Parathyroid adenoma (tissue), 2 donors: ENCODE measurements around the gene TMEM150A.

Source experiments
- H2AFZ ChIP-seq: fragments of 300-600 bp; sonication (generic); one replicate; pipeline ENCODE4 v1.7.0; 2017; ENCODE audit warnings: antibody characterized with exemption, mild to moderate bottlenecking
- H3K27ac ChIP-seq: fragments of 300-600 bp; sonication (generic); one replicate; pipeline ENCODE4 v1.7.0; 2017
- H3K27me3 ChIP-seq: fragments of 300-600 bp; sonication (generic); one replicate; pipeline ENCODE4 v1.7.0; 2017; ENCODE audit warnings: low read length; ENCODE audit not compliant: control insufficient read depth, insufficient read depth
- H3K36me3 ChIP-seq: fragments of 300-600 bp; sonication (generic); one replicate; pipeline ENCODE4 v1.7.0; 2017; ENCODE audit warnings: low read length; ENCODE audit not compliant: control insufficient read depth, insufficient read depth
- H3K4me1 ChIP-seq: fragments of 300-600 bp; sonication (generic); one replicate; pipeline ENCODE4 v1.7.0; 2017; ENCODE audit warnings: control low read depth
- H3K4me2 ChIP-seq: fragments of 300-600 bp; sonication (generic); one replicate; pipeline ENCODE4 v1.7.0; 2017; ENCODE audit warnings: low read length
- H3K4me3 ChIP-seq: fragments of 300-600 bp; sonication (generic); one replicate; pipeline ENCODE4 v1.7.0; 2017; ENCODE audit warnings: low read depth, low read length
- H3K79me2 ChIP-seq: fragments of 300-600 bp; sonication (generic); one replicate; pipeline ENCODE4 v1.7.0; 2017; ENCODE audit warnings: control low read depth
- H3K9ac ChIP-seq: fragments of 300-600 bp; sonication (generic); one replicate; pipeline ENCODE4 v1.7.0; 2017; ENCODE audit warnings: mild to moderate bottlenecking
- H3K9me3 ChIP-seq: fragments of 300-600 bp; sonication (generic); one replicate; pipeline ENCODE4 v1.7.0; 2017; ENCODE audit warnings: low read length; ENCODE audit not compliant: control insufficient read depth
- TF ChIP-seq, protein P1 (sequence below): fragments of 300-600 bp; sonication (generic); IDR thresholded peaks from one replicate; pipeline ENCODE4 v1.7.0; 2017; ENCODE audit warnings: antibody characterized with exemption, mild to moderate bottlenecking
- donor health status: primary hyperparathyroidism.

TMEM150A gene

DNA sequence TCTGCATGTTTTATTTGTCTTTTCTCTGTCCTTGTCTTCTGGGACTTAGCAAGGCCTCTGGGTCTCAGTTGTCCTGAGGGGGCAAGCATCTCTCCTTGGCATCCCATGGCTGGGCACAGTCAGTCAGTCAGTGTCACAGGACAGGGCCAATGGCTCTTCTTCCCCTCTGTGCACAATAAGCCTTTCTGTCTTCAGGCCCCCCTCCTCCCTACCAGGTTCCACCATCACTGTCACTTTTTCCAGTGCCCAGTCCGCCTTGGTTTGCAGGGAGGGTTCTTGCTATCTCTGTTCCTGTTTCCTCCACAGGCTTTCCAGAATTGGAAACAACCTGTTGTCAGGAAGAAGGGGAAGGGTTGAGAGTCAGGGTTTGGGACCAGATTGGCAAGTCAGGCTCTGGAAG, 20.0 kb downstream of the TMEM150A start:
- H3K79me2 ChIP-seq, result peaks cover 4% of the 10 kb centered on the region
- H3K9me3 ChIP-seq, result no peaks in the 10 kb centered on the region
- no peak overlapping the region for H3K27ac ChIP-seq
- no peaks in the 10 kb centered on the region for H3K36me3 ChIP-seq
- no peak overlapping the region for H3K4me3 ChIP-seq
- H2AFZ ChIP-seq, result no peak overlapping the region
- H3K4me1 ChIP-seq, result peaks cover 12% of the 10 kb centered on the region
- no peak overlapping the region for H3K4me2 ChIP-seq
- TF ChIP-seq, protein P1, sequence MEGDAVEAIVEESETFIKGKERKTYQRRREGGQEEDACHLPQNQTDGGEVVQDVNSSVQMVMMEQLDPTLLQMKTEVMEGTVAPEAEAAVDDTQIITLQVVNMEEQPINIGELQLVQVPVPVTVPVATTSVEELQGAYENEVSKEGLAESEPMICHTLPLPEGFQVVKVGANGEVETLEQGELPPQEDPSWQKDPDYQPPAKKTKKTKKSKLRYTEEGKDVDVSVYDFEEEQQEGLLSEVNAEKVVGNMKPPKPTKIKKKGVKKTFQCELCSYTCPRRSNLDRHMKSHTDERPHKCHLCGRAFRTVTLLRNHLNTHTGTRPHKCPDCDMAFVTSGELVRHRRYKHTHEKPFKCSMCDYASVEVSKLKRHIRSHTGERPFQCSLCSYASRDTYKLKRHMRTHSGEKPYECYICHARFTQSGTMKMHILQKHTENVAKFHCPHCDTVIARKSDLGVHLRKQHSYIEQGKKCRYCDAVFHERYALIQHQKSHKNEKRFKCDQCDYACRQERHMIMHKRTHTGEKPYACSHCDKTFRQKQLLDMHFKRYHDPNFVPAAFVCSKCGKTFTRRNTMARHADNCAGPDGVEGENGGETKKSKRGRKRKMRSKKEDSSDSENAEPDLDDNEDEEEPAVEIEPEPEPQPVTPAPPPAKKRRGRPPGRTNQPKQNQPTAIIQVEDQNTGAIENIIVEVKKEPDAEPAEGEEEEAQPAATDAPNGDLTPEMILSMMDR, result no peak
- H3K27me3 ChIP-seq, result no peaks in the 10 kb centered on the region
- no peak overlapping the region for H3K9ac ChIP-seq

DNA sequence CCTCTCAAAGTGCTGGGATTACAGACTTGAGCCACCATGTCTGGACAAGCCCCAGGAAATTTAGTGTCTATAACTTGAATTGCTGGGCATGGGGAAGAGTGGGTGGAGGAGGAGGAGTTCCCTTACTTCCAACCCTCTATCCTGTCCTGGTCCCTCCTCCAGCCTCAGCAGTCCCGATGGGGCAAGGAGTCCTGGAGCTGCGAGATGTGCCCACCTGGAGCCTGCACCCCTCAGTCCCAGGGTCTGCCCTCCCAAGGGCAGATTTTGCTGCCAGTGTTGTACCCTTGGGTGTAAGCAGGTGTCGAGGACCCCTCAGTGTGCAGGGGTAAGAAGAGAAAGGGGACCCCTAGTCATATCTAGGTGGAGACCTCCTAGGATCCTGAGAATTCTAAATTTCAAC, 22.3 kb downstream of the TMEM150A start:
- no peak overlapping the region for H3K4me3 ChIP-seq
- H3K27ac ChIP-seq, result no peak overlapping the region
- H2AFZ ChIP-seq, result no peak overlapping the region
- TF ChIP-seq, protein P1, result no peak
- H3K36me3 ChIP-seq, result no peaks in the 10 kb centered on the region
- H3K9me3 ChIP-seq, result no peaks in the 10 kb centered on the region
- H3K9ac ChIP-seq, result no peak overlapping the region
- peaks cover 19% of the 10 kb centered on the region for H3K4me1 ChIP-seq
- H3K27me3 ChIP-seq, result no peaks in the 10 kb centered on the region
- H3K79me2 ChIP-seq, result peaks cover 4% of the 10 kb centered on the region
- no peak overlapping the region for H3K4me2 ChIP-seq

DNA sequence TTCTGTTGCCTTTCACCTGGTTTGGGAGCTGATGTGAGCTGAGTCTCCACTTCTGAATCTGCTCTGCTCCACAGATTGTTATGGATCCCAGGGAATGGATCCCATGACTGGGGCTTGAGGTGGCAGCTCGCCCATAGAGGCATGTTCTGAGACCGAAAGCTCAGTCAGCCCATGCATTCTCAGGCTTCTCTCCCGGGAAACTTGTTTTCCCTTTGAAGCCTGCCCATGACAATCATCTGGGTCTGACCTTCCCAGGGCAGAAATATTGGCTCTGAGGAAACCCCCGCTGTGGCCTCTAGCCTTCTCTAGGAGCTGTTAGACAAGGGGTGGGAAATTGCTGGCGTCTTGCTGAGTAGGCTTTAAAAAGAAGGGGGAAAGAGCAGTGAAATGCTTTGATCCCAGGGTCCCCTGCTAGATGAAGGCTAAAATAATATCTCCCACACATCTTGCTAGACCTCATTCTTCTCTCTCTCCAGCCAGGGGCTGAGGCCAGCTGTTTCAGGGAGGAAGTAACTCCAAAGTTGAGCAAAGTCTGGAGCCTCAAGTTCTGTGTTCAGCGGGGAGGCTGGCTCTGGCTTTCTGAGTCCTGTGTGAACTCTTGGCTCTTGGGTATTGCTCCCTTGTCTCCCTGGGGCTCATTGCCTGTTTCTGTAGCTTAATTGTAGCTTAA, 23.1 kb downstream of the TMEM150A start:
- no peak overlapping the region for H2AFZ ChIP-seq
- H3K4me2 ChIP-seq, result peak overlapping the region; percentile 69
- no peak overlapping the region for H3K9ac ChIP-seq
- H3K4me3 ChIP-seq, result peak overlapping the region; percentile 60
- no peaks in the 10 kb centered on the region for H3K9me3 ChIP-seq
- H3K27ac ChIP-seq, result peak overlapping the region; percentile 88
- no peaks in the 10 kb centered on the region for H3K36me3 ChIP-seq
- TF ChIP-seq, protein P1, result no peak
- H3K4me1 ChIP-seq, result peaks cover 15% of the 10 kb centered on the region
- no peaks in the 10 kb centered on the region for H3K27me3 ChIP-seq
- peaks cover 4% of the 10 kb centered on the region for H3K79me2 ChIP-seq

DNA sequence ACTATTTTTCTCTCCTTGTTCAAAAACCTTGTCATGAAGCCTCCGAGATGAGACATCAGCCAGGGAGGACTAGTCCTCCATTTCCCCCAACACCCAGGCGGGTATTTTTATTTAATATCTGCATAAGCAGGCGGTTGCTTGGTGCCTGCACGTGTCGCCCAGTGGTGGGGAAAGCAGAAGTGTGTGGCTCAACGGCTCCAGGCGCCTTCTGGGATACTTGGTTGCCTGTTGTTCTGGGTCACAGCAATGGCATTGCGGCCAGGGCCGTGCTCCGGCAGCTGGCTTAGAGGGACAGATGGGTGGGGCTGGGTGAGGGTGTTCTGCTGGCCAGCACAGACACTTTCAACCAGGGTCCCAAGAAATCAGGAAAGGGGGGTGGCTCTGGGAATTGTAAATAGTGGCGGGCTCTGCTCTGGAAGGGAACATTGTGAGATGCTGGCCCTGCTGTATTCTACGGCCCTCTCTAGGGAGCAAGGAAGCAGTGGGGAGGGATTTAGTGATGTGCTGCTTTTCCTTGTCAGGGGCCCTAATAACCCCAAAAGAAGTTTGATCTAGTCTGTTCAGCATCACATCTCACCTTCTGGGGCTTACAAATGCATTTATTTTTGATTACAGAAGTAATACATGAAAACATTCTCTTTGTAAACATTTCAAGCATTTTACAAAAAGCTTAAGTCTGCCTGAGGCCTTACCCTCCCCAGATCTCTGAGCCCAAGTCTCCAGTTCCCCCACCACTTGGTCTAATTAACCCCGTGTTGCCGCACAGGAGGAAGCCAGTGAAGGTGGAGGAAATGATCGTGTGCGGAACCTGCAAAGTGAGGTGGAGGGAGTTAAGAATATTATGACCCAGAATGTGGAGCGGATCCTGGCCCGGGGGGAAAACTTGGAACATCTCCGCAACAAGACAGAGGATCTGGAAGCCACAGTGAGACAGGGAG, 24.0 kb downstream of the TMEM150A start:
- Histone ChIP-seq H2AFZ (peak overlapping the region; percentile 75), H3K4me3 (peak overlapping the region; percentile 60), H3K79me2 (peaks cover 4% of the 10 kb centered on the region), H3K27me3 (no peaks in the 10 kb centered on the region), H3K4me2 (peak overlapping the region; percentile 69), H3K27ac (peak overlapping the region; percentile 88), H3K9ac (no peak overlapping the region), H3K36me3 (no peaks in the 10 kb centered on the region), H3K9me3 (no peaks in the 10 kb centered on the region), H3K4me1 (peaks cover 15% of the 10 kb centered on the region)
- TF ChIP-seq, protein P1, result no peak
